ENCODE measurements around the gene UBASH3A. TPM values are rescaled to one million over a fixed set of nuclear protein-coding genes. Genes with fewer than 3 reads are reported as not detected.
A peak's percentile ranks its signal among the peaks of the same experiment; 100 is the strongest.

UBASH3A gene
- total and polyA plus RNA-seq, 12 donors = 0.09 to 1.2 (median 0.44) TPM; not detected in 2

DNA sequence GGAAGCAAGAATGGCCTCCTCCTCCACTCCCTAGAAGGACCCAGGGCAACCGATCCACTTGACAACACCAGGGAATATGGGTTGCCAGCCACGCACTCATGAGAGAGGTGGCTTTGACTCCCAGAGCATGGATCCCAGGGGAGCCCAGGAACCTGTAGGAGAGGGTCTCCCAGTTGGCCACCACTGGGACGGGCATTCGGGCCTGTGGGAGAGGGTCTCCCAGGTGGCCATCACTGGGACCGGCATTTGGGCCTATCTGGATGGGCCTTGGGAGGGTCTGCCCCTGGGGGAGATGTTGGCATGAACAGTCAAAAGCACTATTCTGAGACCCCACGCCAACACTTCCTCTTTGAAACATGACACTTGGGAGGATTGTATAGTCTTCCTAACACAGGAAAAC lies 37.9 kb upstream of the UBASH3A start:
- Histone ChIP-seq H3K4me3 (no peak overlapping the region), H3K9me3 (replicated peaks in 1 of 3) (no peaks in the 10 kb centered on the region), H3K27ac (no peak overlapping the region), H3K27me3 (peaks cover 6% of the 10 kb centered on the region), H3K36me3 (replicated peaks in 1 of 2) (no peaks in the 10 kb centered on the region), H3K4me1 (replicated peaks in 1 of 2) (no peaks in the 10 kb centered on the region)
- WGBS, 4 donors = 84 to 91% (median 87%) methylated on average over 4 to 6 of the region's 6 CpGs
- TF ChIP-seq POLR2A (IDR thresholded peaks at IDR 0.05) = no peak
- TF ChIP-seq, protein P1, sequence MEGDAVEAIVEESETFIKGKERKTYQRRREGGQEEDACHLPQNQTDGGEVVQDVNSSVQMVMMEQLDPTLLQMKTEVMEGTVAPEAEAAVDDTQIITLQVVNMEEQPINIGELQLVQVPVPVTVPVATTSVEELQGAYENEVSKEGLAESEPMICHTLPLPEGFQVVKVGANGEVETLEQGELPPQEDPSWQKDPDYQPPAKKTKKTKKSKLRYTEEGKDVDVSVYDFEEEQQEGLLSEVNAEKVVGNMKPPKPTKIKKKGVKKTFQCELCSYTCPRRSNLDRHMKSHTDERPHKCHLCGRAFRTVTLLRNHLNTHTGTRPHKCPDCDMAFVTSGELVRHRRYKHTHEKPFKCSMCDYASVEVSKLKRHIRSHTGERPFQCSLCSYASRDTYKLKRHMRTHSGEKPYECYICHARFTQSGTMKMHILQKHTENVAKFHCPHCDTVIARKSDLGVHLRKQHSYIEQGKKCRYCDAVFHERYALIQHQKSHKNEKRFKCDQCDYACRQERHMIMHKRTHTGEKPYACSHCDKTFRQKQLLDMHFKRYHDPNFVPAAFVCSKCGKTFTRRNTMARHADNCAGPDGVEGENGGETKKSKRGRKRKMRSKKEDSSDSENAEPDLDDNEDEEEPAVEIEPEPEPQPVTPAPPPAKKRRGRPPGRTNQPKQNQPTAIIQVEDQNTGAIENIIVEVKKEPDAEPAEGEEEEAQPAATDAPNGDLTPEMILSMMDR (IDR thresholded peaks at IDR 0.05) = no peak
- no peak for DNase-seq
- intact Hi-C loops (cut with DNase I) = no loop called here

DNA sequence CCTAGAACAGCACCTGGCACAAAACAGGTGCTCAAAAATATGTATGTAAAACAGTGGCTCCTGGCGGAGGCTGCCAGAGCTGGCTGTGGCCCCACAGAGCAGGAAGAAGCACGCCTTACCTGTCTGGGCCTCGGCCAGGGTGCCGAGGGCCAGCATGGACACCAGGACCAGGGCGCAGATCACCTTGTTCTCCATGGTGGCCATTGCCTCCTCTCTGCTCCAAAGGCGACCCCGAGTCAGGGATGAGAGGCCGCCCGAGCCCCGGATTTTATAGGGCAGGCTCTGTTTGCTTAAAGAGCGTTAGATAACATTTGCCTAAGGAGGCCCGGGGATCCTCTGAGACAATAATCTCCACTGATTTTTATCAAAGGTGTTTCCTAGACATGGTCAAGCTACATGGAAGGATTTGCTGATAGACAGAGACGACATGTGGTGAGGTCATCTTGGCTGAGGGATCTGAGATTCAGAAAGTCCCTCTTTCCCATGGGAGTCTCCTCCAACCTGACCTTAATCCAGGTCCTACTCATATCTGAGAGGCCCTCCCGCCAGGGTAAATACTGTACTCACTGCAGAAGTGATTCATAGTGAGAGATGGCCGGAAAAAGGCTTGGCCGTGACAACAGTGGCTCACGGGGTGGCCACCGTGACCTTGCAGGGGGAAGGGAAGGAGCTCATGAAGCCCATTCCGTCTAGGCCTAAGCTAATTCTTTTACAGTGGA lies 37.3 kb upstream of the UBASH3A start, which contains the start of gene TFF1:
TSS of gene TFF1 (minus strand) at position 244 of the 719 bp plus-strand sequence. CDS start at position 204, 40 bp downstream.
- Histone ChIP-seq H3K4me3 (no peak within 1 kb of the TSS), H3K27ac (peak within 1 kb of the TSS in 2 of 5 donors; percentile 34 to 35), H3K36me3 (replicated peaks in 1 of 2) (no peaks in the 10 kb centered on the region), H3K9me3 (replicated peaks in 1 of 3) (no peaks in the 10 kb centered on the region), H3K4me1 (replicated peaks in 1 of 2) (no peaks in the 10 kb centered on the region), H3K27me3 (peaks cover 6% of the 10 kb centered on the region)
- no peak for TF ChIP-seq POLR2A (IDR thresholded peaks at IDR 0.05)
- TF ChIP-seq, protein P1 (IDR thresholded peaks at IDR 0.05) = no peak
- intact Hi-C loops (cut with DNase I) = no loop called here
- DNase-seq = peak; percentile 59 to 83 (median 79)
- 44 to 68% (median 57%) methylated on average over 9 to 19 of the region's 19 CpGs for WGBS, 4 donors

DNA sequence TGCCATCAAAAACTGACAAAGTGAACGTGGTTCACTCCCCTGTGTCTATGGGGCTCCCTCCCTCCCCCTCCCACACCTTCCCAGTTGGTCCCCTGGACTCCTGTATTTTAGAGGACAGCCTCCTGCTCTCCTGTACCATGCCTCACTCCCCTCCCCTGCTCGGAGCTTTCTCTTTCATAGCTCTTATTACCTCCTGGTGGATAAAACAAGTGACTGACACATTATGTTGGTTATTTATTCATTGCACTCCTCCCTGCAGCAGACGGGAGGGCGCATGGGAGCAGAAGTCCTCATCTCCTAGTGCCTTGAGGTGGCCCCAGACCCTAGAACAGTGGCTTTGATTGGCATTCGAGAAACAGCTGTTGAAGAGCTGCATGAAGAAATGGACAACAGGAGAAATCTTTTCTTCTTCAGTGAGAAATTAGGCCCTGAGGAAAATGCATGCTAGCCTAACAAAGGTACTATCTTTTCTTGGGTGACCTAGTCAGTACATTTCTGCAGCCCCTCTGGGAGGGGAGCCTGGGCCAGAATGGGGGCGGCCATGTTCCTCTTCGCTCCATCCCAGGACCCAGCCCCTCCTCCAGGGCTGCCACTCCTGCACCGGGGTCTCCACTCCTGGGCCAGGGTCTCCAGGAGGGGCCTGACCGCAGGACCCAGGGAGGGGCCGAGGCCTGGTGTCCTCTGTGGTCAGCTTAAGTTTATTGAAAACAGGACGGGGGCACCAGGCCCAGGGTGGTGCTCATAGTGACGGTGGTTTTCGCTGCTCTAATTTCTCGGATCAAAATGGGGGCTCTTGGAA lies 36.1 kb upstream of the UBASH3A start:
- no peak overlapping the region for H3K27ac ChIP-seq
- peaks cover 6% of the 10 kb centered on the region for H3K27me3 ChIP-seq
- DNase-seq = no peak
- no peak for TF ChIP-seq POLR2A (IDR thresholded peaks at IDR 0.05)
- TF ChIP-seq, protein P1 (IDR thresholded peaks at IDR 0.05) = no peak
- no peaks in the 10 kb centered on the region for H3K9me3 ChIP-seq (replicated peaks in 1 of 3)
- intact Hi-C loops (cut with DNase I) = no loop called here
- no peak overlapping the region for H3K4me3 ChIP-seq
- 87 to 93% (median 90%) methylated on average over 9 to 14 of the region's 14 CpGs for WGBS, 4 donors
- no peaks in the 10 kb centered on the region for H3K4me1 ChIP-seq (replicated peaks in 1 of 2)
- H3K36me3 ChIP-seq (replicated peaks in 1 of 2) = no peaks in the 10 kb centered on the region

DNA sequence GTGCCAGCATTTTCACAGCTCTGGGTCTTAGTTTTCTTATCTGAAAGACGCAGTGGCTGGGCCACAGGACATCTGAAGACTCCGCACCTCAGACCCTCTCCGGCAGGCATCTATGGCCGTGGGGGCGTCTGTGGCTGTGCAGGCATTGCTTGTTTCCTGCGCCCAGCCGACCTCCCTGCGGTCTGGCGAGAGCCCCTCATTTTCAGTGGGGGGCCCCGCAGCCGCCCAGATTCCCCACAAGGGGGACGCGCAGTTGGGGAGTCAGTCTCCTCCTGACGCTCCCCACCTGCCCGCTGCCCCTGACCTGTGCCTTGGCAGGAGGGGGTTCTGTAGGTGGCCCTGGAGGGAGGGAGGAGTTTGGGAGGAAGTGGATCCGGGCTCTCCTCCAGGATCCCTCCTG lies 33.9 kb upstream of the UBASH3A start:
- no peaks in the 10 kb centered on the region for H3K4me1 ChIP-seq (replicated peaks in 1 of 2)
- no peaks in the 10 kb centered on the region for H3K36me3 ChIP-seq (replicated peaks in 1 of 2)
- TF ChIP-seq, protein P1 (IDR thresholded peaks at IDR 0.05) = no peak
- TF ChIP-seq POLR2A (IDR thresholded peaks at IDR 0.05) = no peak
- no peak for DNase-seq
- intact Hi-C loops (cut with DNase I) = no loop called here
- no peak overlapping the region for H3K27ac ChIP-seq
- no peaks in the 10 kb centered on the region for H3K27me3 ChIP-seq
- H3K4me3 ChIP-seq = no peak overlapping the region
- H3K9me3 ChIP-seq (replicated peaks in 1 of 3) = no peaks in the 10 kb centered on the region
- 79 to 92% (median 84%) methylated on average over 11 to 16 of the region's 16 CpGs for WGBS, 4 donors
